ENCODE measurements around the gene TNFRSF1B.
A peak's percentile ranks its signal among the peaks of the same experiment; 100 is the strongest.
"Not testable (repeated sequence)": the region's sequence is repeated elsewhere in the genome, so short reads cannot be mapped to it uniquely, and the experiment has no call there.

Gene TNFRSF1B

GRCh38 chr1:12224092-12224491 lies 57.3 kb downstream of the TNFRSF1B start:
- DNase-seq = not testable (repeated sequence)

GRCh38 chr1:12228979-12229378 lies 62.2 kb downstream of the TNFRSF1B start:
- no peak for DNase-seq

DNA sequence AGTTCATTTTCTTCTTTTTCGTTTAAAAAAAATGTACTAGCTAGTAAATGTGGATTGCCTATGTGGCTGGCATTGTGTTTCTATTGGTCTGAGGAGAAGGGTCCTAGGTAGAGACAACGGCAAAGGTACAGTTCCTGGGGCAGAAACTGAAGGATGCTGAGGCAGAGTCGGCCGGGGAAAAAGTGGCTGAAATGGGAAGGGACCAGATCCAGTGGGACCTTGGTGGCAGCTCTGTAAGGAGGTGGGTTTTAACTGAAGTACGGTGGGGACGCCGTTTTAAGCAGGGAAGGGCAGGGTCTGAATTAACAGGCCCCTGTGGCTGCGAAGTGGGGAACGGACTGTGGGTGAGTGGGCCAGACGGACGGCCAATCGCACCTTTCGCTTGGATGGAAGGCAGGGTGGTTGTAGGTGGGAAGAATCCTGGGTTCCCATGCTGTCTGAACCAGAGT lies 62.6 kb downstream of the TNFRSF1B start:
- no peak for DNase-seq

GRCh38 chr1:12229835-12230548 lies 63.2 kb downstream of the TNFRSF1B start, which contains the start of gene VPS13D:
VPS13D (plus strand) TSS chr1:12230030; CDS start chr1:12234267, 4,237 bp downstream.
- peak; percentile 83 for DNase-seq

DNA sequence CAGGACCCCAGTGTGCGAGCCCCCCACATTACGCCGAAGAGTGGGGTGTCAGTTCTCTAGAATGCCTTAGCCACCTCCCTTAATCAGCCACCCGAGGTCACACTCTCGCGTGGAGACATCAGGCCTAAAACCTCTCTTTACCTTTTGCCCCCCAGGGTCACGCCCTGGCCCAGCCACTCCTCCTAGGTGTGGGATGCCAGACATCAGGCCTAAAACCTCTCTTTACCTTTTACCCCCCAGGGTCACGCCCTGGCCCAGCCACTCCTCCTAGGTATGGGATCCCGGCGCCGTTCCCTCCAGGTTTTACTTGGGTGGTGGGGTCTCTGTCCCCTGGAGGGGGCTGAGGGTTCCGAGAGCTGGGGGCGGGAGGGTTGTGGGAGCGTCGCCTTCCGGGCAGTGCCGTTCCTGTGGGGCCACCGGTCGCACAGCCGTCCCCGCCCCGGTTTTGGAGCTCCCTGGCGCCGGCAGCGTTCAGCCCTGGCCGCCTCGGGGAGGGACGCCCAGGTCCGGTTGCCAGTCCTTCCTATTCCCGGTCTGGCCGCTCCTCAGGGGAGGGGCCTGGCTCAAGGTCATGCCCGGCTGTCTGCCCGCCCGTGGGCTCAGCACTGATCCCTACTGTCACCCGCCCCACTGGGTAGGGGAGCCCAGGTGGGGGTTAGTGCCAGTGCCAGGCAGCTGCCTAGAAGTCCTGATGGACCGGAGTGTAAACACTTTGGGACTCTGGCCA lies 63.9 kb downstream of the TNFRSF1B start:
- DNase-seq = no peak

- no peak for DNase-seq
These were observed 64.4 kb downstream of the TNFRSF1B start for GRCh38 chr1:12231276-12231595.

DNA sequence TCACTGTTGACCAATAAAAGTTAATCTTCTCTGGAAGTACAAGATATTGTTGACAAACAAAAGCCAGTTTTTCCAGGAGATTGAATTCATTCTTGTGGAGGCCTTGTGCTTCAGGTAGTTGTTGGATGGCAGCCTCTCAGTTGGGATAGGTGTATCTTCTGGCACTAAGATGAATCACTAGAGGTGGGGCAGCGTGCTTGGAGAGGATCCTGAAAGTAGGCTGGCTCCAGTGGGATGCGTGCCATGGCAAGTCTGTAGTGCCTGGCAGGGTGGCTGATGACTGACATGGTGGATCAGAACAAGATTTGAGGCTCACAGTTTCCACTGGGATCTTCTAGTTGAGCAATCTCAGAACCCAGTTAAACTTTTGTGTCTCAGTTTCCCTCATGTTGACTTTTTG lies 65.4 kb downstream of the TNFRSF1B start:
- DNase-seq = no peak

DNA sequence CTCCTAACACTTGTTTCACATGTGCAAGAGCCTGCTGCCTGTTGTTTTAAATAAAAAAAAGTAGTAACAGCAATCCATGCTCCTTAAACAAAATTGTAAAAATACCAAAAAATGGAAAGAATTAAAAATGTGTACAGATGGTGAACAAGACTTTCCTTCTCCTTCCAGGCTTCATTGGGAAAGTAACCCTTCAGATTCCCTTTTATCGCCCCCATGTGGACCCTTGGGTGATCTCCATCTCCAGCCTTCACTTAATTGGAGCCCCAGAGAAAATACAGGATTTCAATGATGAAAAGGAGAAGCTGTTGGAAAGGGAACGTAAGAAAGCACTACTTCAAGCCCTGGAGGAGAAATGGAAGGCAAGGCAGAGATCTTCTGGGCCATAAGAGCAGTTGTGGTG lies 77.3 kb downstream of the TNFRSF1B start:
- DNase-seq = no peak

- no peak for DNase-seq
These were observed 77.8 kb downstream of the TNFRSF1B start for GRCh38 chr1:12244585-12244984.

- no peak for DNase-seq
These were observed 78.3 kb downstream of the TNFRSF1B start for GRCh38 chr1:12245116-12245515.

DNA sequence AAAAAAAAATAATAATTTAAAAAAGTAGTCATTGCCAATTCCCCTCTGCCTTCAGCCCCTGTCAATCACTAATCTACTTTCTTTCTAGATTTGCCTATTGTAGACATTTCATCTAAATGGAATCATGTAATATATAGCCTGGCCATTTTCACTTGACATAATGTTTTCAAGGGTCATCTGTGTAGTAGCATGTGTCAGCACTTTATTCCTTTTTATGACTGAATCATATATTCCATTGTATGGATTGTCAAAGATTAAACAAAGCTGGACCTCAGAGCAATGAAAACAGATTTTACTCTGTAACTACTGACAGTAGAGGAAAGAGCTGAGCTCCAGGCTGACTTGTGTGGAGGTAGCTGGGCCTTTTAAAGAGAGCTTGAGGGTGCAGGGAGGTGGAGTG lies 78.9 kb downstream of the TNFRSF1B start:
- DNase-seq = no peak

DNA sequence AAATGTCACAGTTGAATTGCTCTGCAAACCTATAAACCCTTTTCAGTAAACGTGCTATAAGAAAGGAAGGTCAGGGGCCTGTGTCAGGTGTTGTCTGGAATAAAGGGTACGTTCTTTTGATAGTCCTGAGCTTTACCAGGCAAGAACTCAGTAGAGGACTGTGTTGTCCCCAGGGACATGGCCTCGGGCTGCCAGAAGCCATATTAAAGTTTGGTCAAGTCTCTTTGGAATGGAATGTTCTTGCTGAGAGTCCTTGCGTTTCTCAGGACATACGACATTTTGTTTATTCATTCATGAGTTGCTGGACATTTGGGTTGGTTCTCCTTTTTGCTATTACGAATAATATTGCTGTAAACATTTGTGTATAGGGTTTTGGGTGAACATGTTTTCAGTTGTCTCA lies 79.8 kb downstream of the TNFRSF1B start:
- DNase-seq = no peak

DNA sequence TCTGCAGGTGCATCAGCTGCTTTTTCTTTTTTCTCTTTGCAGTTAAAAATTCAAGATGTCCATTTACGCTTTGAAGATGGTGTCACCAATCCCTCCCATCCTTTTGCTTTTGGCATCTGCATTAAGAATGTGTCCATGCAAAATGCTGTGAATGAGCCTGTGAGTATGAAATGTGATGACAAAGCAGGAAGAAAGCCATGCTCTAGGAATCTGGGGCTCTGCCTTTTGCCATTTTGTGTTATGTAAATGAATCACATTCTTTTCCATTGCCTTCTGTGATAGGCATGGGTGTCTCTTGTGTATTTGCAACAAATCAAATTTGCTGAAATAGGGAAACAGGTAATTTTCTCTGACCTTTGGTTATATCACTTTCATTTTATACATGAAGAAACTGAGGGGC lies 82.4 kb downstream of the TNFRSF1B start:
- DNase-seq = no peak

- no peak for DNase-seq
These were observed 83.0 kb downstream of the TNFRSF1B start for GRCh38 chr1:12249748-12250147.

DNA sequence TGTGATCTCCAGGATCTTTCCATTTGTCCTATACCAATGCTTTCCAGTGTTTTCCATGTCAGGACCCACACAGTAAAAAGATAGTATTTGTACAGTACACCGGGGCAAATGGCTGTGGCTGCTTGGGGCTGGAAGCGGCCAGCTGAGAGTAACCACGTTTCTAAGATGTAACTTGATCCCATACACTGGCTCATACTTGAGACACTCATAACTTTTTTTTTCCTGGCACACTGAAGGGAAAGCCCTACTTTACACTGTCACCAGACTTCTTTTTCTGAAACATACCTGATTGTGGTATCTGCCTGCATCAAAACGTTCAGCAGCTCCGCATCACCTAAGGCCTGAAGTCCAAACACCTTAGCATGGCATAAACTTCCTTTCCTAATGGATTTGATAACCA lies 84.7 kb downstream of the TNFRSF1B start:
- DNase-seq = no peak

GRCh38 chr1:12255913-12256312 lies 89.1 kb downstream of the TNFRSF1B start:
- DNase-seq = no peak

DNA sequence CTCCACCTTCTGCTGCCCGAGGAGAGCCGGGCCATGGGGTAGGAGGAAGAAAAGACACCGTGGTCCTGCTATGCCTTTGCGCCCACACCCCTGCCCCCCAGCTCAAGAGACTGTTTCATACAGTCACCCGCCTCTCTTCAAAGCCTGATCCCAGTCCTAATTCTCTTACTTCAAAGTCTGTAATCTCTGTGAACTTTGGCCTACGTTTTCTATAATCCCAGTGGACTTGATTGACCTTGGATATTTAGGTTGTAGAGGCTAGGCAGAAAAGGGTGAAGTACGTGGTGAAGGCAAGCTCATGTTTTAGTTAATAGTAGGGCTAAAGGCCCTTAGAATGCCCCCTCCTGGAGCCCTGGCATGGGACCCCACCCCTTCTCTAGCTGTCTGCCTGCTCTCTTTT lies 91.5 kb downstream of the TNFRSF1B start:
- no peak for DNase-seq
